Activated CD8-positive, alpha-beta memory T cell treated with anti-CD3 and anti-CD28 coated beads, Interleukin-2, amount 50 U/mL, for 24 hours (primary cell): ENCODE data around the gene NUP214.
"Not testable (repeated sequence)": the region's sequence is repeated elsewhere in the genome, so short reads cannot be mapped to it uniquely, and the experiment has no call there.

Experiments used
- DNase-seq: peaks from one replicate; pipeline ENCODE4 v3.0.0-alpha.2; 2020; ENCODE audit errors: extremely low read depth

Gene NUP214

GRCh38 chr9:131259916-131260597, 134.7 kb downstream of the NUP214 start:
- DNase-seq, result no peak

GRCh38 chr9:131260751-131261452, 135.5 kb downstream of the NUP214 start:
- DNase-seq, result no peak

- no peak for DNase-seq
Observed at GRCh38 chr9:131262327-131263032, 137.1 kb downstream of the NUP214 start.

- DNase-seq, result not testable (repeated sequence)
Observed at GRCh38 chr9:131263033-131263343, 137.6 kb downstream of the NUP214 start.

- no peak for DNase-seq
Observed at GRCh38 chr9:131263701-131264100, 138.3 kb downstream of the NUP214 start.

GRCh38 chr9:131264231-131264630, 138.8 kb downstream of the NUP214 start:
- DNase-seq, result no peak

GRCh38 chr9:131266266-131267229, 141.2 kb downstream of the NUP214 start:
- DNase-seq, result no peak

- no peak for DNase-seq
Observed at GRCh38 chr9:131270171-131271015, 145.0 kb downstream of the NUP214 start.

- not testable (repeated sequence) for DNase-seq
Observed at GRCh38 chr9:131271016-131271273, 145.6 kb downstream of the NUP214 start.

GRCh38 chr9:131271506-131271931, 146.1 kb downstream of the NUP214 start:
- no peak for DNase-seq

GRCh38 chr9:131272212-131272611, 146.8 kb downstream of the NUP214 start:
- no peak for DNase-seq

GRCh38 chr9:131273146-131273855, 147.9 kb downstream of the NUP214 start:
- no peak for DNase-seq

GRCh38 chr9:131273856-131274673, 148.7 kb downstream of the NUP214 start:
- no peak for DNase-seq

GRCh38 chr9:131274674-131275331, 149.4 kb downstream of the NUP214 start:
- DNase-seq, result no peak

- no peak for DNase-seq
Observed at GRCh38 chr9:131275332-131276093, 150.1 kb downstream of the NUP214 start.

GRCh38 chr9:131276094-131276888, 150.9 kb downstream of the NUP214 start, which contains the start of gene FAM78A:
TSS of gene FAM78A (minus strand) at chr9:131276510. CDS start at chr9:131276179, 331 bp downstream.
- DNase-seq, result no peak

GRCh38 chr9:131276891-131277286, 151.5 kb downstream of the NUP214 start:
- no peak for DNase-seq
